HepG2 (cell line): ENCODE measurements around the gene STOM. TPM values are rescaled to one million over a fixed set of nuclear protein-coding genes. Genes with fewer than 3 reads are reported as not detected.

Experiments
- CBX1 ChIP-seq: IDR thresholded peaks from one replicate; pipeline ENCODE4 v1.6.1; 2016; ENCODE audit warnings: antibody characterized with exemption, low read depth
- DZIP1 ChIP-seq: sonication (generic); formaldehyde crosslinking; IDR thresholded peaks from 2 replicates; pipeline ENCODE4 v1.5.0; 2020; ENCODE audit warnings: mild to moderate bottlenecking, missing genetic modification reagents
- KAT8 ChIP-seq: IDR thresholded peaks from 2 replicates; pipeline ENCODE4 v1.6.1; 2016; ENCODE audit warnings: missing genetic modification reagents, missing compliant biosample characterization
- MEIS1 ChIP-seq: sonication (generic); formaldehyde crosslinking; IDR thresholded peaks from 2 replicates; pipeline ENCODE4 v1.9.0; 2021; ENCODE audit warnings: mild to moderate bottlenecking, missing genetic modification reagents, moderate library complexity, borderline replicate concordance
- NFIC ChIP-seq: IDR thresholded peaks from 2 replicates; pipeline ENCODE4 v1.6.1; 2012; ENCODE audit warnings: mild to moderate bottlenecking, low read length, inconsistent platforms
- NKX3-1 ChIP-seq: sonication (generic); formaldehyde crosslinking; IDR thresholded peaks from 2 replicates; pipeline ENCODE4 v1.5.0; 2020; ENCODE audit warnings: missing genetic modification reagents
- NR3C1 ChIP-seq: sonication (generic); formaldehyde crosslinking; IDR thresholded peaks from 2 replicates; pipeline ENCODE4 v1.4.0; 2020; ENCODE audit warnings: missing genetic modification reagents
- PTBP1 ChIP-seq: fragments of 200-400 bp; formaldehyde crosslinking; IDR thresholded peaks from 2 replicates; pipeline ENCODE4 v1.6.1; 2018; ENCODE audit warnings: low read length, low read depth; ENCODE audit not compliant: poor library complexity, severe bottlenecking
- SALL2 ChIP-seq: sonication (generic); formaldehyde crosslinking; IDR thresholded peaks from 2 replicates; pipeline ENCODE4 v1.8.1; 2023; ENCODE audit warnings: mild to moderate bottlenecking, missing genetic modification reagents, inconsistent platforms
- TEAD3 ChIP-seq: optimal IDR thresholded peaks from 2 replicates; pipeline ENCODE3; 2016; ENCODE audit warnings: borderline replicate concordance
- TFDP1 ChIP-seq: IDR thresholded peaks from 2 replicates; pipeline ENCODE4 v1.6.1; 2016; ENCODE audit warnings: missing compliant biosample characterization, missing genetic modification reagents, borderline replicate concordance
- TRIM24 ChIP-seq: sonication (generic); formaldehyde crosslinking; IDR thresholded peaks from 2 replicates; pipeline ENCODE4 v1.8.0; 2022; ENCODE audit warnings: mild to moderate bottlenecking, missing genetic modification reagents
- ZMYM4 ChIP-seq: sonication (generic); formaldehyde crosslinking; IDR thresholded peaks from 2 replicates; pipeline ENCODE4 v1.8.1; 2023; ENCODE audit warnings: mild to moderate bottlenecking, missing genetic modification reagents
- ZNF224 ChIP-seq: sonication (generic); formaldehyde crosslinking; IDR thresholded peaks from 2 replicates; pipeline ENCODE4 v1.5.0; 2020; ENCODE audit warnings: mild to moderate bottlenecking, missing genetic modification reagents
- ZNF343 ChIP-seq: sonication (generic); formaldehyde crosslinking; IDR thresholded peaks from 2 replicates; pipeline ENCODE4 v1.4.0; 2020; ENCODE audit warnings: mild to moderate bottlenecking, missing genetic modification reagents
- ZNF558 ChIP-seq: sonication (generic); formaldehyde crosslinking; IDR thresholded peaks from 2 replicates; pipeline ENCODE4 v1.9.0; 2022; ENCODE audit warnings: mild to moderate bottlenecking, missing genetic modification reagents, borderline replicate concordance
- ZNF614 ChIP-seq: IDR thresholded peaks from 2 replicates; pipeline ENCODE4 v1.6.1; 2018; ENCODE audit warnings: missing biosample characterization, missing genetic modification reagents, inconsistent platforms, borderline replicate concordance
- ZNF687 ChIP-seq: sonication (generic); formaldehyde crosslinking; IDR thresholded peaks from 2 replicates; pipeline ENCODE4 v1.5.1; 2020; ENCODE audit warnings: mild to moderate bottlenecking, missing genetic modification reagents, moderate library complexity
- ZNF7 ChIP-seq: IDR thresholded peaks from 2 replicates; pipeline ENCODE4 v1.6.1; 2016; ENCODE audit warnings: missing biosample characterization, missing genetic modification reagents
- polyA plus RNA-seq, 8 experiments: library from polyadenylated mRNA; depleted of rRNA in 3 of 8; stranded (reverse) in 7 of 8; unstranded in 1 of 8; fragments of >200 nt; fragmentation: Illumina TruSeq in 4 of 8; extraction: Trizol in 4 of 8; gene quantifications; 2 replicates each; pipeline versions ENCODE4 v1.2.1 to v1.2.3, GENCODE V29; 2011 to 2016; ENCODE audit warnings: low read depth in 4 of 8, missing spikeins in 1 of 8, mixed read lengths in 1 of 8; ENCODE audit not compliant: insufficient read depth in 1 of 8
- total RNA-seq, 5 experiments: library from RNA; depleted of rRNA; stranded (reverse); fragments of >200 nt; fragmentation: Illumina TruSeq; extraction: Trizol; gene quantifications; 2 replicates each; pipeline ENCODE4 v1.2.3, GENCODE V29; 2016; ENCODE audit warnings: low read depth in 1 of 5
- TF ChIP-seq, protein P1 (sequence below): sonication (generic); formaldehyde crosslinking; IDR thresholded peaks from 2 replicates; pipeline ENCODE4 v1.4.0; 2020; ENCODE audit warnings: missing genetic modification reagents

The STOM gene
- total and polyA plus RNA-seq, 2 of the 13 experiments (the other 11 are each of a cell fraction or from before 2014, with no cell fraction given): 43.6 to 165 TPM

DNA sequence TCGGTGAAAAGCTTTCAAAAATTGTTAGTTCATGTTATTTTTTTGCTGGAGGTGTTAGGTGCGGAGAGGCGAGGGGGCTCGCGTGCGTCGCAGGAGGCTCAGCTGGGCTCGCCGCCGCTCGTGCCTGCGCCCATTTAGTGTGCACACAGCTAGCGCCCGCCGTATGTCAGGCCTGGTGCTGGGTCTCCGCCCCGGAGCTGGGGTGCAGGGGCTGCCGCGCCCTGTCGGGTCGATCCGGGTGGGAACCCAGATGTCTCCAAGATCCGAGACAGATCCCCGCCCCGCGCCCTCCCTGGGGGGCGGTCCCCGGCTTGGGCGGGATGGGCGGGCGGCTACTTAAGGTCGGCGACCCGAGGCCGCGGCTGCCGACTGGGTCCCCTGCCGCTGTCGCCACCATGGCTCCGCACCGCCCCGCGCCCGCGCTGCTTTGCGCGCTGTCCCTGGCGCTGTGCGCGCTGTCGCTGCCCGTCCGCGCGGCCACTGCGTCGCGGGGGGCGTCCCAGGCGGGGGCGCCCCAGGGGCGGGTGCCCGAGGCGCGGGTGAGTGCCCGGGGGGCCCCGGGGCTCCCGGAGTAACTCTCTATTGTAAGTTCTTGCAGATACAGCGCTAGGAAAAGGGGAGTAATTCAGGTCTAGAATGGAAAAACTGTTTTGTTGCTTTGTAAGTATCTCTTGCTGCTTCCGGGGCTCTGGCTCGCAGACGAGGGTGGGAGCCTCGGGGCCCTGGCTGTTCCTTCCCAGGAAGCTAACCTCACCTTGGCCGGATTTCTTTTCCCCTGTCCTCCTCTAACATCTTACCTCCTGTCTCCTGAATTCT is 70.4 kb downstream of the STOM start (continued):
- TF ChIP-seq NKX3-1 (CRISPR knock-in tag) (0 out of 2 replicates have a peak, but pooled peaks have one; percentile 42), ZNF558 (no peak), ZNF7 (CRISPR knock-in tag) (no peak), ZNF343 (CRISPR knock-in tag) (no peak), ZMYM4 (CRISPR knock-in tag) (peak; percentile 47; the same call in 1 of the 2 replicates), ZNF224 (CRISPR knock-in tag) (no peak), ZNF687 (CRISPR knock-in tag) (peak; percentile 91), TRIM24 (CRISPR knock-in tag) (no peak), SALL2 (peak; percentile 76), PTBP1 (no peak), NR3C1 (CRISPR knock-in tag) (no peak), CBX1 (no peak), KAT8 (CRISPR knock-in tag) (no peak), NFIC (no peak), DZIP1 (CRISPR knock-in tag) (no peak), ZNF614 (CRISPR knock-in tag) (0 out of 2 replicates have a peak, but pooled peaks have one; percentile 21), MEIS1 (peak; percentile 25; the same call in 1 of the 2 replicates), TEAD3 (CRISPR knock-in tag) (no peak), TFDP1 (CRISPR knock-in tag) (peak; percentile 51; the same call in 1 of the 2 replicates)
- TF ChIP-seq, protein P1, sequence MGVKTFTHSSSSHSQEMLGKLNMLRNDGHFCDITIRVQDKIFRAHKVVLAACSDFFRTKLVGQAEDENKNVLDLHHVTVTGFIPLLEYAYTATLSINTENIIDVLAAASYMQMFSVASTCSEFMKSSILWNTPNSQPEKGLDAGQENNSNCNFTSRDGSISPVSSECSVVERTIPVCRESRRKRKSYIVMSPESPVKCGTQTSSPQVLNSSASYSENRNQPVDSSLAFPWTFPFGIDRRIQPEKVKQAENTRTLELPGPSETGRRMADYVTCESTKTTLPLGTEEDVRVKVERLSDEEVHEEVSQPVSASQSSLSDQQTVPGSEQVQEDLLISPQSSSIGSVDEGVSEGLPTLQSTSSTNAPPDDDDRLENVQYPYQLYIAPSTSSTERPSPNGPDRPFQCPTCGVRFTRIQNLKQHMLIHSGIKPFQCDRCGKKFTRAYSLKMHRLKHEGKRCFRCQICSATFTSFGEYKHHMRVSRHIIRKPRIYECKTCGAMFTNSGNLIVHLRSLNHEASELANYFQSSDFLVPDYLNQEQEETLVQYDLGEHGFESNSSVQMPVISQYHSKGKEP (CRISPR knock-in tag): no peak
